PFSK-1 (cell line): ENCODE results near the gene TBC1D9B.

Source experiments
- POLR2AphosphoS5 ChIP-seq: IDR thresholded peaks from 2 replicates; pipeline ENCODE4 v1.6.1; 2012; ENCODE audit warnings: low read depth, mild to moderate bottlenecking, control low read depth, low read length, moderate library complexity
- SIN3A ChIP-seq: IDR thresholded peaks from 2 replicates; pipeline ENCODE4 v1.6.1; 2012; ENCODE audit warnings: mild to moderate bottlenecking, low read length, moderate library complexity, borderline replicate concordance; ENCODE audit not compliant: insufficient read depth
- TF ChIP-seq, protein P1 (sequence below), 2 experiments: IDR thresholded peaks; 2 replicates each; pipeline versions ENCODE4 v1.6.1 to v1.8.0; 2011 to 2012; ENCODE audit warnings: low read depth in 2 of 2, low read length in 2 of 2, control low read depth in 1 of 2, inconsistent platforms in 1 of 2, mild to moderate bottlenecking in 1 of 2, moderate library complexity in 1 of 2; ENCODE audit not compliant: insufficient read depth in 1 of 2

DNA sequence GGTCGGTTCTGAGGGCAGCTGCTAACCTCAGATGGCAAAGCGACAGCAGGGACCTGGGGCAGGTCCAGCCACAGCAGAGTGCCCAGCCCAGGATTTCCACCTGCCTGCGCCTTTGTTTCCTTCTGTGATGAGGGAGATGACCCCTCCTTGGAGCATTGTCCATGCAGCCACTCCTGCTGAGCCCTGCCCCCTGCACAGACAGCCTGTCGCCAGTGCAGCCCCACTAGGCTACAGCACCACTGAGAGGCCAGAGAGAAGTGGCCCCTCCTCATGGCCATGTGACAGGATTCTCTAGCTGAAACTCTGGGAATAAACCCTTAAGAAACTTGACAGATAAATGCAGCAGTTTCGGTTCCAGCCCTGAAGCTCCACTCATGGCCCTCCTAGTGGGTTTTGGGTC lies 38.6 kb downstream of the TBC1D9B start:
- TF ChIP-seq, protein P1, sequence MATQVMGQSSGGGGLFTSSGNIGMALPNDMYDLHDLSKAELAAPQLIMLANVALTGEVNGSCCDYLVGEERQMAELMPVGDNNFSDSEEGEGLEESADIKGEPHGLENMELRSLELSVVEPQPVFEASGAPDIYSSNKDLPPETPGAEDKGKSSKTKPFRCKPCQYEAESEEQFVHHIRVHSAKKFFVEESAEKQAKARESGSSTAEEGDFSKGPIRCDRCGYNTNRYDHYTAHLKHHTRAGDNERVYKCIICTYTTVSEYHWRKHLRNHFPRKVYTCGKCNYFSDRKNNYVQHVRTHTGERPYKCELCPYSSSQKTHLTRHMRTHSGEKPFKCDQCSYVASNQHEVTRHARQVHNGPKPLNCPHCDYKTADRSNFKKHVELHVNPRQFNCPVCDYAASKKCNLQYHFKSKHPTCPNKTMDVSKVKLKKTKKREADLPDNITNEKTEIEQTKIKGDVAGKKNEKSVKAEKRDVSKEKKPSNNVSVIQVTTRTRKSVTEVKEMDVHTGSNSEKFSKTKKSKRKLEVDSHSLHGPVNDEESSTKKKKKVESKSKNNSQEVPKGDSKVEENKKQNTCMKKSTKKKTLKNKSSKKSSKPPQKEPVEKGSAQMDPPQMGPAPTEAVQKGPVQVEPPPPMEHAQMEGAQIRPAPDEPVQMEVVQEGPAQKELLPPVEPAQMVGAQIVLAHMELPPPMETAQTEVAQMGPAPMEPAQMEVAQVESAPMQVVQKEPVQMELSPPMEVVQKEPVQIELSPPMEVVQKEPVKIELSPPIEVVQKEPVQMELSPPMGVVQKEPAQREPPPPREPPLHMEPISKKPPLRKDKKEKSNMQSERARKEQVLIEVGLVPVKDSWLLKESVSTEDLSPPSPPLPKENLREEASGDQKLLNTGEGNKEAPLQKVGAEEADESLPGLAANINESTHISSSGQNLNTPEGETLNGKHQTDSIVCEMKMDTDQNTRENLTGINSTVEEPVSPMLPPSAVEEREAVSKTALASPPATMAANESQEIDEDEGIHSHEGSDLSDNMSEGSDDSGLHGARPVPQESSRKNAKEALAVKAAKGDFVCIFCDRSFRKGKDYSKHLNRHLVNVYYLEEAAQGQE (IDR thresholded peaks at IDR 0.05; ENCODE audit: insufficient read depth in 1 of 2, low read depth in 2 of 2, low read length in 2 of 2): no peak
- no peak for TF ChIP-seq POLR2AphosphoS5
- TF ChIP-seq SIN3A: no peak
